Aorta (tissue), 5 donors: Measurements from ENCODE around the gene FBXL14. TPM values are rescaled to one million over a fixed set of nuclear protein-coding genes. Genes with fewer than 3 reads are reported as not detected.

ENCODE experiments used
- ATAC-seq: fragments of 200-7000 bp; cut with Tn5 transposase; one replicate; pipeline ENCODE4 v1.9.1; 2022; ENCODE audit warnings: moderate library complexity; ENCODE audit not compliant: low FRiP score
- DNase-seq, 2 donors: peaks; one replicate each; pipeline ENCODE4 v3.0.0-alpha.2; 2020
- H3K27ac ChIP-seq, 2 donors: one replicate each; pipeline ENCODE4 v1.5.1; 2013; ENCODE audit warnings: low read length in 2 of 2, mild to moderate bottlenecking in 2 of 2, moderate library complexity in 2 of 2, control low read depth in 1 of 2, inconsistent platforms in 1 of 2, low read depth in 1 of 2
- H3K27me3 ChIP-seq, 2 donors: one replicate each; pipeline ENCODE4 v1.6.1; 2013; ENCODE audit warnings: control low read depth in 1 of 2, low read length in 1 of 2, mild to moderate bottlenecking in 1 of 2, moderate library complexity in 1 of 2; ENCODE audit not compliant: insufficient read depth in 2 of 2, control insufficient read depth in 1 of 2
- H3K36me3 ChIP-seq, 2 donors: one replicate each; pipeline ENCODE4 v1.6.1; 2013; ENCODE audit warnings: control low read depth in 1 of 2, low read length in 1 of 2, mild to moderate bottlenecking in 1 of 2; ENCODE audit not compliant: insufficient read depth in 2 of 2, control insufficient read depth in 1 of 2
- H3K4me1 ChIP-seq, 2 donors: one replicate each; pipeline ENCODE4 v1.6.1; 2013; ENCODE audit warnings: low read length in 2 of 2, control low read depth in 1 of 2, mild to moderate bottlenecking in 1 of 2, moderate library complexity in 1 of 2; ENCODE audit not compliant: insufficient read depth in 2 of 2, control insufficient read depth in 1 of 2
- H3K4me3 ChIP-seq, 2 donors: one replicate each; pipeline ENCODE4 v1.5.1; 2013; ENCODE audit warnings: low read length in 2 of 2, control low read depth in 1 of 2, mild to moderate bottlenecking in 1 of 2
- H3K9me3 ChIP-seq: one replicate; pipeline ENCODE4 v1.6.1; 2013; ENCODE audit warnings: mild to moderate bottlenecking, low read length; ENCODE audit not compliant: control insufficient read depth
- WGBS, 2 donors: extraction: QIAGEN DNeasy Blood & Tissue Kit; methylation state at CpG; one replicate each; pipeline ENCODE4 v1.1.7; 2013; 5-methylcytosine and 5-hydroxymethylcytosine counted together
- intact Hi-C, 2 donors: fragments of 100-400 bp; cut with DNase I; formaldehyde crosslinking; loops; one replicate each; pipeline versions ENCODE4 v1.14.2 to v1.15.0; 2022
- polyA plus RNA-seq, 2 donors: library from polyadenylated mRNA; stranded (reverse); fragments of 200-250 nt; gene quantifications; one replicate each; pipeline ENCODE4 v1.2.3, GENCODE V29; 2013
- total RNA-seq, 2 donors: library from RNA; stranded (reverse); fragmentation: NEBNext Ultra II Directional; extraction: Animal tissue kit (Norgen Biotek cat#: 25700); gene quantifications; one replicate each; pipeline ENCODE4 v1.2.1, GENCODE V29; 2021
- donor health status: healthy with polysubstance abuse.
- donor health status: Bipolar disorder and iron deficiency.
- donor health status: DM: no; HTN: no; CAD: no.
- donor health status: DM: no; HTN: no; CAD: no.
- donor health status: DM: yes; HTN: yes; CAD: no.

The FBXL14 gene
- total and polyA plus RNA-seq, 4 donors, result 2.8 to 13.2 (median 7.6) TPM

DNA sequence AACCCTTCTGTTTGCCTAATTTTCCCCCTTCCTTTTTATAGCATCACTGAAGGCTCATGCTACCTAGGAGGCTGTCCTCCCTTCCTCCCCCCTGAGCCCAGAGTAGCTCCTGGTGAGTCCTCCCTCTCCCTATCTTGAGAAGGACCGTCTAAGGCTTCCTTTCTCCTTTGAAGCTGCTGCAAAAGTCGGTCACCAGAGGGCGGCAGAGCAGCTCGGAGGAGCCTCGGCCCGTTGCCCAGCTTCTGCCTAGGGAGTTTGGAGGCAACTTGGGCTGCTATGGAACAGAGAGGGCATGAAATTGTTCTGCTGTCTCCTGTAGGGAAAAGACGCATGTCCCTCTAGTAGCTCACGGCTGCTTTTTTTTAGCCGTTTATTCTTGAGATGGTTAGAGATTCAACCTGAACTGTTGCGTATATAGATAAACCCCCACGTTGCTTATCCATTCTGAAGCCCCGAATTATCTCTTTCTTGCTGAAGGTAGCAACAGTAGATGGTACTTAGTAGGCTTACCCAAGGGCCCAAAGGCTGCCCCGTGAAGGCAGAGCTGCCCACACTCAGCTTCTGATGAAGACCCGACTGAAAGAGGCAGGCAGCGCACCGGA, 40.3 kb upstream of the FBXL14 start:
- Histone ChIP-seq H3K36me3 (no peaks in the 10 kb centered on the region), H3K27me3 (no peaks in the 10 kb centered on the region), H3K4me1 (no peaks in the 10 kb centered on the region), H3K27ac (no peak overlapping the region), H3K4me3 (no peak overlapping the region), H3K9me3 (no peaks in the 10 kb centered on the region)
- 38 to 40% methylated on average over 16 of the region's 16 CpGs for WGBS, 2 donors
- intact Hi-C loops, result loop anchor here in 1 of 2 donors (5.0 kb wide), 1 partner anchor 303 kb away; no protein-coding TSS in a partner anchor
- DNase-seq, result peak; percentile 89 to 93
- peak; percentile 77 for ATAC-seq

DNA sequence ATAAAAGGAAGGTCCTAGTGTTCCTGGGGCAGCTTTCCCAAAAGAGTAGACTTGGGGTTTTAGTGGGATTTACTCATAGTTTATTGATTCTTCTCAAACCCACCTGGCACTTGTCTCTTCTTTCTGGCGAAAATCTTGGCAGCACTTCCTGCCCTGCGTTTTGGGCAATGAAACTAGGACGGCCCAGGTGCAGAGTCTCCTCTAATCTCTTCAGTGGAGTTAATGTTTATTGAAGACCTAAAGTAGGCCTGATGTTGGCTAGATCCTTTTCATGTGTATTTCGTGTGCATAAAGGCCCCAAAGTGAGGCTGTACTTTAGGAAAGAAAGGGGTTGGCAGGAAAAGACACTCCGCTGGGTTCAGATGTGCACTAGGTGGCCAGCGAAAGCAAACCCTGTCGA, 39.8 kb upstream of the FBXL14 start:
- H3K4me3 ChIP-seq, result no peak overlapping the region
- H3K27ac ChIP-seq, result no peak overlapping the region
- no peaks in the 10 kb centered on the region for H3K36me3 ChIP-seq
- intact Hi-C loops, result loop anchor here in 1 of 2 donors (5.0 kb wide), 1 partner anchor 303 kb away; no protein-coding TSS in a partner anchor
- no peaks in the 10 kb centered on the region for H3K27me3 ChIP-seq
- ATAC-seq (no peak), DNase-seq (no peak)
- no peaks in the 10 kb centered on the region for H3K9me3 ChIP-seq
- 68 to 76% methylated on average over 7 of the region's 7 CpGs for WGBS, 2 donors
- H3K4me1 ChIP-seq, result no peaks in the 10 kb centered on the region

DNA sequence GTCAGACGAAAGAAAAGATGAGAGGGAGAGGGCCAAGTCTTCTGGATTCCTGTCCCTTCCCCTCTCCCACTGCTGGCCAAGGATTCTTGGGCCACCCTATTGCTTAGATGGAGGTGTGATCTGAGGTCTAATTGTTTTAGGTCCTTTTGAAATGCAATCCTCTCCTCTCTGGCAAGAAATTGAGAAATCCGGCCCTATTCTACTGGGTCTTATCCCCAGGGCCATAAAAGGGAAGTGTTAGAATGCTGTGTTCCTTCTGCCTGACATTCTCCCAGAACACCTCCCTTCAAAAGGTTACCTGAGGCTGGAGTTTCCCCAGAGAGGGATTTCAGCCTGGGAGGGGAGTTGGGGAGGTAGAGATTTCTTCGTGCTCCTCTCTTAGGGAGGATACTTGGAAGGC, 39.1 kb upstream of the FBXL14 start:
- no peak overlapping the region for H3K4me3 ChIP-seq
- intact Hi-C loops, result loop anchor here in 1 of 2 donors (5.0 kb wide), 1 partner anchor 304 kb away; no protein-coding TSS in a partner anchor
- H3K27me3 ChIP-seq, result no peaks in the 10 kb centered on the region
- no peaks in the 10 kb centered on the region for H3K4me1 ChIP-seq
- H3K36me3 ChIP-seq, result no peaks in the 10 kb centered on the region
- DNase-seq (no peak), ATAC-seq (no peak)
- no peak overlapping the region for H3K27ac ChIP-seq
- WGBS, 2 donors, result 75 to 81% methylated on average over 3 of the region's 3 CpGs
- H3K9me3 ChIP-seq, result no peaks in the 10 kb centered on the region

DNA sequence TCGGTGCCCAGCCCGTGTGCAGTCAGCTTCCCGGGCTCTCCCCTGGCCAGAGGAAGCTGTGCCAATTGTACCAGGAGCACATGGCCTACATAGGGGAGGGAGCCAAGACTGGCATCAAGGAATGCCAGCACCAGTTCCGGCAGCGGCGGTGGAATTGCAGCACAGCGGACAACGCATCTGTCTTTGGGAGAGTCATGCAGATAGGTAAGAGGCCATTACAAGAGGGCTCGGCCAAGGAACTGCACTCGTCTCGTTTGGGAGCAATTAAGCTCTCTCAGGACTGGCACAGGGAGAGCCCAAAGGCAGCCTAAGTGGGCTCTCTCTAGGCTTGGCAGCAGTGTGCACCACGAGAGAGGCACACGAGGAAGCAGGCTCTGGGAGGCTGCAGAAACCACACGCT, 38.3 kb upstream of the FBXL14 start:
- no peaks in the 10 kb centered on the region for H3K4me1 ChIP-seq
- H3K27me3 ChIP-seq, result no peaks in the 10 kb centered on the region
- ATAC-seq (no peak), DNase-seq (peak in 1 of 2 donors; percentile 79)
- no peak overlapping the region for H3K27ac ChIP-seq
- no peaks in the 10 kb centered on the region for H3K9me3 ChIP-seq
- intact Hi-C loops, result loop anchor here in 1 of 2 donors (5.0 kb wide), 1 partner anchor 305 kb away; no protein-coding TSS in a partner anchor
- 26 to 27% methylated on average over 14 of the region's 14 CpGs for WGBS, 2 donors
- no peak overlapping the region for H3K4me3 ChIP-seq
- no peaks in the 10 kb centered on the region for H3K36me3 ChIP-seq

DNA sequence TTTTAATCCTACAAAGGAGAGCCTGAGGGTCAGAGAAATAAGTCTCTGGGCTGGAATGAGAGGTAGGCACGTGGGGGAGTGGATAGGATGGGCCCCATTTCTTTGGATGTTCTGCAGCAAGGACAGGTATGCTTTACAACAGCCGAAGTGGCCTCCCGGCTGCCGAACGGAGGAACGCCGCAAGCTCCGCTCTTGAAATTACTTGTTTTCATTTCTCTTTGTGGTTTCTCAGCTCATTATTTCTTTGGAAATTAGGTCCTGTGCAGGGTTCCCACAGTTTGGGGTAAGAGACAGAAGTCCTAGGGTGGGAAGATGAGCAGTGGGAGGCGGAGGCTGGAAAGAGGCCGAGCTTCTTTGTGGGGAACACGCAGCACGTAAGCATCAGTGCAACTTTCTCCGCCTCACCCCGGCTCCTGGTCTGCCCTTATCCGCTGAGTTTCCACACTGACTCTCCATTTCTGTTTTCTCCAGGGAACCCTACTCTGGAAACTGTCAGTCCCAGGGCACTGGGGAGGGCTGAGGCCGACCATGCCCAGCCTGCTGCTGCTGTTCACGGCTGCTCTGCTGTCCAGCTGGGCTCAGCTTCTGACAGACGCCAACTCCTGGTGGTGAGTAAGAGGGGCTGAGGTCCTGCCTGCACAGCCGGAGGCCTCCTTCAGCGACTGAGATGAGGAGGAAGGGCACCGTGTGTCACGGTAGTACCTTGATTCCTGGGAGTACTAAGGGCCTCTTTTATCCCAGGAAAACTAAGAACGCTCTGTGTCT, 36.6 kb upstream of the FBXL14 start:
- 80 to 83% methylated on average over 23 of the region's 23 CpGs for WGBS, 2 donors
- H3K36me3 ChIP-seq, result no peaks in the 10 kb centered on the region
- H3K4me1 ChIP-seq, result no peaks in the 10 kb centered on the region
- ATAC-seq (no peak), DNase-seq (no peak)
- H3K9me3 ChIP-seq, result no peaks in the 10 kb centered on the region
- intact Hi-C loops, result loop anchor here in 1 of 2 donors (5.0 kb wide), 1 partner anchor 306 kb away; no protein-coding TSS in a partner anchor
- H3K4me3 ChIP-seq, result no peak overlapping the region
- no peak overlapping the region for H3K27ac ChIP-seq
- H3K27me3 ChIP-seq, result no peaks in the 10 kb centered on the region

DNA sequence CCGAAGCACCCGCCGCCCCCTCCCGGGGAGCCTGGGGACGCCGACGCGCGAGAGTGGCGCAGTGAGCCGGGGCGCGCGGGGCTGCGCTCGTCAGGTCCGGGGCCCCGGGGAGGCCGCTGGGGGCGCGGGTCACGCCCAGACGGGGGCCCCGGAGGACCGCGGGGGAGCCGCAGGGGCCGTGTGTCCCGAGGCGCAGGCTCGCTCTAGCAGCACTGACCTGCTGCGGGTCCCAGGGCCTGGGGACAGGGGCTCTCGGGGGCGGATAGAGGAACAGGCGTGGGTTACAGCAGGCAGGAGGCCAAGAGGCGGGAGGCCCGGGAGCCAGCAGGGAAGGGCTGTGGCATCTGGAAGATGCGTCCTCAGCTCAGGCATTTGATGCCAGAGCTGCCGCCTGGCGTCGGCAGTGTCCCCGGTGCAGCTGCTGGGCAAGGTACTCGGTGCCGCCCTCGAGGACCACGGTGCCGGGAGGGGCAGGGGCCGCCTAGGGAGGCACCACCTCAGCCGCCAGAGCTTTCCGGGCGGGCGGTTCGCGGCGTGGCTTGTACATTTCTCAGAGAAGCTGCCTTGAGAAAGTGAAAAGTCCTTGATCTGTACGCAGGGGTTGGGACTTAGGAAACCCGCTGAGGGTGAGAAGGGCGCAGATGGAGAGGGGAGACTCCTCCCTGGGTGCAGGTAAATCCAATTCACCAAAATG, 35.9 kb upstream of the FBXL14 start:
- intact Hi-C loops, result loop anchor here in 1 of 2 donors (5.0 kb wide), 1 partner anchor 307 kb away; no protein-coding TSS in a partner anchor
- 2 to 3% methylated on average over 49 to 58 of the region's 58 CpGs for WGBS, 2 donors
- ATAC-seq, result peak; percentile 61
- Histone ChIP-seq H3K27ac (no peak overlapping the region), H3K4me3 (peak overlapping the region; percentile 36 to 40), H3K4me1 (no peaks in the 10 kb centered on the region), H3K9me3 (no peaks in the 10 kb centered on the region), H3K27me3 (no peaks in the 10 kb centered on the region), H3K36me3 (no peaks in the 10 kb centered on the region)
- DNase-seq, result peak; percentile 75 to 83

DNA sequence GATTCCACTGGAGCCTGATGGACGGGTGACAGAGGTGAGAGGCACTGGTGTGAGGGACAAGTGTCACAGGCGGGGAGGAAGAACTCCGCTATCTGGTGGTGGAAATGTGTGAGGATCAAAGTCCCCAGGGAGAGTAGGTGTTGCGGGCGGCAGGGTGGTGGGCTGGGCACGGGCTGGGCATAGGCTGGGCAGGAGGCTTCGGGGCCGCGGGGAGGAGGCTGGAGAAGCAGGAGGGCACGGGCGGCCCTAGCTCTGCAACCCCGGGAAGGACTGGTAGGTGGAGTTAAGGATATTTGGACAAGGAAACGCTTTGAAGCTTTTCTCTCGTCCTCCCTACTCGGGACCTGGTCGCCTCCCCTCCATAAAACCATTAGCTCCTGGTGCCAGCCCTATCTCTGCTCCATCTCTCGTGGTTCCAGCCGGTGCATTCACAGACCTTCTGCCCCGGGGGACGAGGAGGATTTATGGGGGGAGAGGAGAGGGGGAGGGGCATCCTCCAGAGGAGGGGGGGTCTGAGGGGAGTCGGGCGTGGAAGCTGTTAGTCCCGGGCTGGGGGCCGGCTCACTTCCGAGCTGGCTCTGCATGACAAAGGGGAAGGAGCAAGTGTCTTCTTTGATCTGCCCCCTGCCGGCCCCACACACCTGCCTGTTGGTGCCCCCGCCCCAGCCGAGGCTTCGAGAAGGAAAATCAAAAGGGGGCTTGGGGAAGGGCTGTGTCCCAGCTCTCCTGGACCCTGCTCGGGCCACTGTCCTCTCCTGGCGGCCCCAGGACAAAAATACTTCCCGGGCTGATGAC, 35.2 kb upstream of the FBXL14 start:
- ATAC-seq (peak; percentile 6), DNase-seq (peak in 1 of 2 donors; percentile 83)
- Histone ChIP-seq H3K4me1 (no peaks in the 10 kb centered on the region), H3K9me3 (no peaks in the 10 kb centered on the region), H3K36me3 (no peaks in the 10 kb centered on the region), H3K27me3 (no peaks in the 10 kb centered on the region), H3K4me3 (peak overlapping the region; percentile 36 to 40), H3K27ac (no peak overlapping the region)
- 12% methylated on average over 30 to 32 of the region's 32 CpGs for WGBS, 2 donors
- intact Hi-C loops, result loop anchor here in 1 of 2 donors (5.0 kb wide), 1 partner anchor 308 kb away; no protein-coding TSS in a partner anchor
